HuH-7 (cell line): Measurements from ENCODE around the gene PPP3CB.

ENCODE experiments used
- DNase-seq: peaks from one replicate; pipeline ENCODE4 v3.0.0; 2011; ENCODE audit warnings: low spot score

PPP3CB gene

GRCh38 chr10:73495884-73496674 lies at the start of gene PPP3CB:
Gene PPP3CB (minus strand): TSS chr10:73496024. CDS start chr10:73495889, 135 bp downstream.
- DNase-seq: peak; percentile 69

GRCh38 chr10:73545357-73545756 lies 49.5 kb upstream of the PPP3CB start:
- DNase-seq: no peak

GRCh38 chr10:73537709-73538108 lies 41.9 kb upstream of the PPP3CB start:
- DNase-seq: no peak

- DNase-seq: no peak
Observed at GRCh38 chr10:73537288-73537687, 41.5 kb upstream of the PPP3CB start.

GRCh38 chr10:73534857-73535256 lies 39.0 kb upstream of the PPP3CB start:
- no peak for DNase-seq

- DNase-seq: peak; percentile 57
Observed at GRCh38 chr10:73529089-73529832, 33.4 kb upstream of the PPP3CB start.

GRCh38 chr10:73522263-73522662 lies 26.4 kb upstream of the PPP3CB start:
- no peak for DNase-seq

GRCh38 chr10:73519336-73519735 lies 23.5 kb upstream of the PPP3CB start:
- no peak for DNase-seq

- DNase-seq: no peak
Observed at GRCh38 chr10:73517166-73517888, 21.5 kb upstream of the PPP3CB start.

- DNase-seq: no peak
Observed at GRCh38 chr10:73512207-73512743, 16.5 kb upstream of the PPP3CB start.

- DNase-seq: no peak
Observed at GRCh38 chr10:73509695-73510094, 13.9 kb upstream of the PPP3CB start.

GRCh38 chr10:73506491-73506890 lies 10.7 kb upstream of the PPP3CB start:
- no peak for DNase-seq

GRCh38 chr10:73506074-73506473 lies 10.2 kb upstream of the PPP3CB start:
- DNase-seq: no peak

- DNase-seq: no peak
Observed at GRCh38 chr10:73503037-73503436, 7.2 kb upstream of the PPP3CB start.

GRCh38 chr10:73501651-73502050 lies 5.8 kb upstream of the PPP3CB start:
- DNase-seq: no peak

- no peak for DNase-seq
Observed at GRCh38 chr10:73497623-73498022, 1.8 kb upstream of the PPP3CB start.

GRCh38 chr10:73495226-73495883 lies 469 bp downstream of the PPP3CB start:
- DNase-seq: peak; percentile 76

- DNase-seq: no peak
Observed at GRCh38 chr10:73494877-73495225, 973 bp downstream of the PPP3CB start.

- no peak for DNase-seq
Observed at GRCh38 chr10:73494213-73494612, 1.6 kb downstream of the PPP3CB start.

GRCh38 chr10:73493781-73494180 lies 2.0 kb downstream of the PPP3CB start:
- no peak for DNase-seq

GRCh38 chr10:73486601-73487000 lies 9.2 kb downstream of the PPP3CB start:
- DNase-seq: no peak

- DNase-seq: no peak
Observed at GRCh38 chr10:73485320-73485719, 10.5 kb downstream of the PPP3CB start.
